ENCODE measurements around the gene ABHD6. TPM values are rescaled to one million over a fixed set of nuclear protein-coding genes. Genes with fewer than 3 reads are reported as not detected.
"Not testable (repeated sequence)": the region's sequence is repeated elsewhere in the genome, so short reads cannot be mapped to it uniquely, and the experiment has no call there.

The ABHD6 gene
- total RNA-seq, 2 donors from 2014 or later, result 3.5 to 5.5 TPM

- H3K9me3 Mint-ChIP-seq, result no peaks in the 10 kb centered on the region
- peaks cover 0 to 10% of the 10 kb centered on the region in 2 donors for H3K36me3 Mint-ChIP-seq
- peak overlapping the region; percentile 78 to 96 for H3K27ac Mint-ChIP-seq
- no peak for DNase-seq (ENCODE audit: low spot score in 2 of 2)
- ATAC-seq, result no peak
Measured at GRCh38 chr3:58335652-58335947, 98.0 kb downstream of the ABHD6 start.

GRCh38 chr3:58336135-58336882 lies 98.7 kb downstream of the ABHD6 start:
- DNase-seq (ENCODE audit: low spot score in 2 of 2) (no peak), ATAC-seq (peak in 1 of 2 donors; percentile 37)
- Mint-ChIP-seq H3K27ac (peak overlapping the region in 1 of 2 donors; percentile 78), H3K36me3 (peaks cover 0 to 10% of the 10 kb centered on the region in 2 donors), H3K9me3 (no peaks in the 10 kb centered on the region)

DNA sequence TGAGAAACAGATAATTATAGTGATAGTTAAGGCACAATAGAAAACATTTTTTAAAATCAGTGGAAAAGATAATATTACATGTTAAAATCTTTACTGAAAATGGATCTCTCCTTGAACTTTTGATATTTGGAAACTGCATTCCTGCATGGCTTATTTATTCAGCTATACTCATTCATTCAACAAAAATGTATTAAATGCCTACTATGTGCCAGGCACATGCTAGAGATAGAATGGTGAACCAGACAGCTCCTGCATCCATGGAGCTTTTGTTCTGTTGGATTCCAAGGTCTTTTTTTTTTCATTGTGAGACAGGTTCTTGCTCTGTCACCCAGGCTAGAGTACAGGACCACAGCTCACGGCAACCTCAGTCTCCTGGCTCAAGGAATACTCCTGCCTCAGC lies 99.6 kb downstream of the ABHD6 start:
- Mint-ChIP-seq H3K36me3 (peaks cover 0 to 10% of the 10 kb centered on the region in 2 donors), H3K9me3 (no peaks in the 10 kb centered on the region), H3K27ac (no peak overlapping the region)
- no peak for DNase-seq (ENCODE audit: low spot score in 2 of 2)
- ATAC-seq, result no peak

- not testable (repeated sequence) for H3K9me3 Mint-ChIP-seq; DNase-seq (ENCODE audit: low spot score in 2 of 2); H3K27ac Mint-ChIP-seq; ATAC-seq; H3K36me3 Mint-ChIP-seq
Measured at GRCh38 chr3:58339146-58339545, 101.6 kb downstream of the ABHD6 start.

GRCh38 chr3:58340594-58341244 lies 103.1 kb downstream of the ABHD6 start:
- DNase-seq (ENCODE audit: low spot score in 2 of 2), result no peak
- Mint-ChIP-seq H3K27ac (peak overlapping the region in 1 of 2 donors; percentile 51), H3K9me3 (no peaks in the 10 kb centered on the region), H3K36me3 (peaks cover 0 to 6% of the 10 kb centered on the region in 2 donors)
- no peak for ATAC-seq

DNA sequence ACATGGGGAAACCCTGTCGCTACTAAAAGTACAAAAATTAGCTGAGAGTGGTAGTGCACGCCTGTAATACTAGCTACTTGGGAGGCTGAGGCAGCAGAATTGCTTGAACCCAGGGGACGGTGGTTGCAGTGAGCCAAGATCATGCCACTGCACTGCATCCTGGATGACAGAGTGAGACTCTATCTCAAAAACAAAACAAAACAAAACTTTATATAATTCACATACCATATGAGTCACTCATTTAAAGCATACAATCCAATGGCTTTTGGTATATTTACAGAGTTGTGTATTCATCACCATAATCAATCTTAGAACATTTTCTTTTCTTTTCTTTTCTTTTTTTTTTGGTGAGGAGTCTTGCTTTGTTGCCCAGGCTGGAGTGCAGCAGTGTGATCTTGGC lies 103.8 kb downstream of the ABHD6 start:
- Mint-ChIP-seq H3K36me3 (peaks cover 0 to 2% of the 10 kb centered on the region in 2 donors), H3K27ac (peak overlapping the region; percentile 44 to 51), H3K9me3 (no peaks in the 10 kb centered on the region)

DNA sequence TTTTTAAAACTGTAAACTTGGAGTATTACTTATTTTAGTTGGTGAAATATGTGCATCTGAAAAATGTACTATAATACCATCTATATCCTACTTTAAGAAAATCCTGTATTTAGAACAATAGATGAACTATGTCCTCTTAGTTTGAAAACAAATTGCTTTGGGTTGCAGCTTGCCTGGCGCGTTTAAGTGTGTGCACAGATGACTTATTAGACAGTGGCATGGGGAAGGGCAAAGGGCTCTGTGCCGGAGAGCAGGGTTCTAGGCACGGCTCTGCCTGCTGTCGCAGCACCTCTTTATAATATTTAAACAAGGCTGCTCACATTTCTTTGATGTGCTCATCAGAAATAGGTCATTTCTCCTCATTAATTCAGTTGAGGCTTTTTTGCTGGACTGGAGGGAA lies 105.1 kb downstream of the ABHD6 start:
- no peaks in the 10 kb centered on the region for H3K36me3 Mint-ChIP-seq
- DNase-seq (ENCODE audit: low spot score in 2 of 2) (no peak), ATAC-seq (no peak)
- no peaks in the 10 kb centered on the region for H3K9me3 Mint-ChIP-seq
- H3K27ac Mint-ChIP-seq, result no peak overlapping the region

More for the DNA sequence above, 103.8 kb downstream of the ABHD6 start:
- ATAC-seq (no peak), DNase-seq (ENCODE audit: low spot score in 2 of 2) (no peak)

Other genes starting within 250 kb of the ABHD6 start
- 10 to 100 TPM; 17.5 to 34.2 TPM for gene FLNB, start 229.4 kb upstream of the ABHD6 start, total RNA-seq
- not detected for gene DNASE1L3, start 26.8 kb upstream of the ABHD6 start, total RNA-seq
- 10 to 100 TPM; 14.7 to 16.8 TPM for gene RPP14, start 68.5 kb downstream of the ABHD6 start, total RNA-seq
- gene HTD2, start 68.7 kb downstream of the ABHD6 start, total RNA-seq, result 10 to 100 TPM in 1 of 2 donors, 1 to 10 TPM in 1; 8.5 to 10.3 TPM
- gene PXK, start 95.1 kb downstream of the ABHD6 start, total RNA-seq, result 10 to 100 TPM; 15.0 to 27.4 TPM
- gene PDHB, start 196.0 kb downstream of the ABHD6 start, total RNA-seq, result 10 to 100 TPM; 53.0 to 56.5 TPM

Data from activated naive CD4-positive, alpha-beta T cell treated with anti-CD3 and anti-CD28 coated beads, Interleukin-2, amount 50 U/mL, for 72 hours (primary cell).